ENCODE data around the gene EVX2. TPM values are rescaled to one million over a fixed set of nuclear protein-coding genes. Genes with fewer than 3 reads are reported as not detected.

The EVX2 gene
- total RNA-seq, 4 donors from 2014 or later = not detected

GRCh38 chr2:176074919-176075425 is 8.8 kb downstream of the EVX2 start:
- H3K27me3 ChIP-seq = peaks cover 84% of the 10 kb centered on the region
- no peak for DNase-seq
- no peak for TF ChIP-seq POLR2A (IDR thresholded peaks at IDR 0.05)
- no peak for TF ChIP-seq CTCF (IDR thresholded peaks at IDR 0.05)
- H3K36me3 ChIP-seq = no peaks in the 10 kb centered on the region
- peaks cover 0 to 9% of the 10 kb centered on the region in 2 donors for H3K4me1 ChIP-seq
- no peaks in the 10 kb centered on the region for H3K9me3 ChIP-seq
- WGBS, 2 donors = 23 to 29% methylated on average over 7 of the region's 7 CpGs
- H3K4me3 ChIP-seq (replicated peaks in 1 of 3) = no peak overlapping the region
- intact Hi-C loops (cut with DNase I) = no loop called here
- H3K27ac ChIP-seq = no peak overlapping the region

GRCh38 chr2:176072951-176073904 is 10.5 kb downstream of the EVX2 start:
- peaks cover 77% of the 10 kb centered on the region for H3K27me3 ChIP-seq
- no peak for DNase-seq
- TF ChIP-seq CTCF (IDR thresholded peaks at IDR 0.05) (no peak), POLR2A (IDR thresholded peaks at IDR 0.05) (no peak)

GRCh38 chr2:176072292-176072669 is 11.5 kb downstream of the EVX2 start:
- no peak for TF ChIP-seq POLR2A (IDR thresholded peaks at IDR 0.05)
- H3K27me3 ChIP-seq = peaks cover 77% of the 10 kb centered on the region
- H3K4me1 ChIP-seq = peaks cover 5 to 10% of the 10 kb centered on the region in 2 donors
- no peak overlapping the region for H3K4me3 ChIP-seq (replicated peaks in 1 of 3)
- no peaks in the 10 kb centered on the region for H3K36me3 ChIP-seq
- H3K27ac ChIP-seq = no peak overlapping the region
- H3K9me3 ChIP-seq = no peaks in the 10 kb centered on the region
- intact Hi-C loops (cut with DNase I) = no loop called here
- no peak for DNase-seq
- 22 to 30% methylated on average over 5 of the region's 5 CpGs for WGBS, 2 donors

More at GRCh38 chr2:176072951-176073904, 10.5 kb downstream of the EVX2 start:
- H3K9me3 ChIP-seq = no peaks in the 10 kb centered on the region
- no peak overlapping the region for H3K27ac ChIP-seq
- WGBS, 2 donors = 6 to 10% methylated on average over 19 to 20 of the region's 29 CpGs
- no peaks in the 10 kb centered on the region for H3K36me3 ChIP-seq
- H3K4me3 ChIP-seq (replicated peaks in 1 of 3) = no peak overlapping the region
- intact Hi-C loops (cut with DNase I) = no loop called here
- peaks cover 1 to 4% of the 10 kb centered on the region in 2 donors for H3K4me1 ChIP-seq

- Histone ChIP-seq H3K27ac (no peak overlapping the region), H3K9me3 (no peaks in the 10 kb centered on the region), H3K27me3 (peaks cover 76% of the 10 kb centered on the region), H3K4me3 (replicated peaks in 1 of 3) (no peak overlapping the region), H3K4me1 (peaks cover 5 to 16% of the 10 kb centered on the region in 2 donors), H3K36me3 (no peaks in the 10 kb centered on the region)
- intact Hi-C loops (cut with DNase I) = no loop called here
- WGBS, 2 donors = 9% methylated on average over 16 to 28 of the region's 58 CpGs
- no peak for DNase-seq
- no peak for TF ChIP-seq CTCF (IDR thresholded peaks at IDR 0.05)
- no peak for TF ChIP-seq POLR2A (IDR thresholded peaks at IDR 0.05)
Observed at GRCh38 chr2:176071330-176072291, 12.2 kb downstream of the EVX2 start.

GRCh38 chr2:176068419-176068832 is 15.3 kb downstream of the EVX2 start:
- 6 to 9% methylated on average over 13 to 26 of the region's 30 CpGs for WGBS, 2 donors
- no peak overlapping the region for H3K27ac ChIP-seq
- no peak overlapping the region for H3K4me3 ChIP-seq (replicated peaks in 1 of 3)
- intact Hi-C loops (cut with DNase I) = no loop called here
- no peaks in the 10 kb centered on the region for H3K9me3 ChIP-seq
- no peaks in the 10 kb centered on the region for H3K36me3 ChIP-seq
- peaks cover 5 to 16% of the 10 kb centered on the region in 2 donors for H3K4me1 ChIP-seq
- TF ChIP-seq POLR2A (IDR thresholded peaks at IDR 0.05) (no peak), CTCF (IDR thresholded peaks at IDR 0.05) (no peak)
- H3K27me3 ChIP-seq = peaks cover 53% of the 10 kb centered on the region
- DNase-seq = no peak

Data from thyroid gland (tissue), 4 donors.